GM19035 (cell line): ENCODE data around the gene PHF8.

ENCODE experiments used
- ATAC-seq: cut with Tn5 transposase; IDR thresholded peaks from one replicate; pipeline ENCODE4 v1.9.1; 2021; ENCODE audit not compliant: unreplicated experiment

PHF8 gene

DNA sequence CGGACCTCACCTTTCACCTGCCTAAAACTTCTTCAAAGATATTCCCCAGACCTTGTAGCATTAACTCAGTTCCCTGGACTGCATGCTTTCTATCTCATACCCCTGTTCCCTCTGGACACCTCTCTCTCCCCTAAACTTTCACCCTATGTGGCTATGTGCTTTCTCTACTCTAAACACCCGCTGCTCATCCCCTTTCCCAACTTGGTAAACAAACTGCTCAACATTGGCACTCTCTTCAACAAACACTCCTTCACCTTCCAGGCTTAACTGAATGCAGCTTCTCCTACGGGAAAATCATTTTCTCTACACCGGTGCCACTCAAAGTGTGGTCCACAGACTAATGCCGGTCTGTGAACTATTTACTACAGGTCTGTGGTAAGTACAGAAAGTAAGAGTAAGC is 19.9 kb downstream of the PHF8 start:
- no peak for ATAC-seq

DNA sequence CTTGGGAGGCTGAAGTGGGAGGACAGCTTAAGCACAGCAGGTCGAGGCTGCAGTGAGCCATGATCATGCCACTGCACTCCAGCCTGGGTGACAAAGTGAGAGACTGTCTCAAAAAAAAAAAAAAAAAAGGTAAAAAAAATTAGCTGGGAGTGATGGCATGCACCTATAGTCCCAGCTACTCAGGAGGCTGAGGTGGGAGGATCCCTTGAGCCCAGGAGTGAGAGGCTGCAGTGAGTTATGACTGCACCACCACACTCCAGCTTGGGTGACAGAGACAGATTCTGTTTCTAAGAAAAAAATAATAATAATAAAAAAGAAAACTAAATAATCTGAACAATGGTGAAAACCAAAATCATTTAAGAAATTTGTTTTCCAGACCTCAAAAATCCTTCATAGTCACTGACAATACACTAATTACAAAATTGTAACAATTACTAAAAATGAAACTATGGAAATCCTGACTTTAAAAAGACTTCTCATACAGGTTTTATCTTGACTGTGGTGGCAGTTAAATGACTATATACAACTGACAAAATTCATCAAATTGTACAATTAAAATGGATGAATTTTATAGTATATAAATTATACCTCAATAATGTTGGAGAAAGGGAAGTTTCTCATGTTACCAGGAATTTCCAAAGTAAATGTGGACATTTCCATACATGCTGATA is 31.3 kb downstream of the PHF8 start:
- ATAC-seq: no peak

DNA sequence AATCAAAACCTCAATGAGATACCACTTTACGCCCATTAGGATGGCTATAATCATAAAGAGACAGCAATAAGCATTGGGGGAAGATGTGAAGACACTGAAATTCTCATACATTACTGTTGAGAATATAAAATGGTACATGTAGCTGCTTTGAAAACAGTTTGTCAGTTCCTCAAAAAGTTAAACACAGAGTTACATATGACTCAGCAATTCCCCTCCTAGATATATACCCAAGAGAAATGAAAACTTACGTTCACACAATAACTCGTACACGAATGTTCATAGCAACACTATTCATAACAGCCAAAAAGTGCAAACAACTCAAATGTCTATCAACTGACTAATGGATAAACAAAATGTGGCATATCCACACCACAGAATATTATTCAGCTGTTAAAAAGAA is 36.6 kb downstream of the PHF8 start:
- no peak for ATAC-seq

DNA sequence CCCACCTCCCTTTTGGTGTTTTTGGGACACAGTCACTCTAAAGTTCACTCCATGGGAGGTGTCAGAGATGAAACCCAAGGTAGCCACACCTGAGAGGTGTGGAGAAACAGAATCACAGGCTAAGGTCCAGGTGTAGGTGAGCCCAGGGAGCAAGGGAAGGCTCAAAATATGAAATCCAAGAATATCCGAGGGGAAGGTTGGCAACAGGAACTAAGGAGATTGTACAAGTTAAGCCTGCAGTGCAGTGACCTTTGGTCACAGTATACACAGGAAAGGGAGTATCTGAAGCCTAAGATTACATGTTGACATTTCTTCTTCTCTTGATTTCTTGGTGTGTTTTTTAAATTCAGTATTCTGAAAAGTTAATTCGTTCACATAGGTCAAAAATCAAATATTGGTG is 46.5 kb downstream of the PHF8 start:
- ATAC-seq: no peak

DNA sequence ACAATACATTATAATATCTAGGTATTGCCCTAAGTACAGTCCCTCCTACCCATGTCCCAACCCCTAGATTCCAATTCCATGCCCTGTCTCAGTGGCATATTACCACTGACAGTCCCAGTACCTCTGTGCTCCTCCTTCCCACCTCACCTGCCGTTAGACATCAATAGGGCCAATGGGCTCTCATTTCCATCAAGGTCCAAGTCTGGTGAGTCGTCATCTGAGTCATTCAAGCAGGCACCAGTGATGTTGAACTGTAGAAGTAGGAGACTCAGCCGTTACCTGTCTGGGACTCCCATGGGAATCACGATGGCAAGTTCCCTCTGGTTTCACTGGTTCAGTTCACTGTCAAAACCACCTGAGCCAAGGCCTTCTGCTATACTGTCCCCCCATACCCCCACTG is 51.7 kb downstream of the PHF8 start:
- no peak for ATAC-seq

DNA sequence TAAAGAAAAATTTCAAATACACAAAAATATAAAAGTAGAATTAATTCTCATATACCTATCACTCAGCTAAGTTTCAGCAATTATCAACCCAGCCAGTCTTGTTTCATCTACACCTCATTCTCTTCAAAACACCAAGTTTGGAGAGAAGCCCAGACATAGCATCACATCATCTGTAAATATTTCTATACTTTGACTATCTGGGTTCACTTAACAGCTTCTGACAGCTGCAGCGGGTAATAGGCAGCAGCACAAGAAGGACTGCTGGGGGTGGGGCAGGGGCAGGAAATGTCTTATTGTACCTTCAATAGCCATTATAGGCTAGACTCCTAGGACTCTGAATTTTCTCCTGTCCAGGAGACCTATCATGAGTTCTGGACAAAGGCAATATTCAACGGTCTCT is 54.1 kb downstream of the PHF8 start:
- ATAC-seq: no peak

DNA sequence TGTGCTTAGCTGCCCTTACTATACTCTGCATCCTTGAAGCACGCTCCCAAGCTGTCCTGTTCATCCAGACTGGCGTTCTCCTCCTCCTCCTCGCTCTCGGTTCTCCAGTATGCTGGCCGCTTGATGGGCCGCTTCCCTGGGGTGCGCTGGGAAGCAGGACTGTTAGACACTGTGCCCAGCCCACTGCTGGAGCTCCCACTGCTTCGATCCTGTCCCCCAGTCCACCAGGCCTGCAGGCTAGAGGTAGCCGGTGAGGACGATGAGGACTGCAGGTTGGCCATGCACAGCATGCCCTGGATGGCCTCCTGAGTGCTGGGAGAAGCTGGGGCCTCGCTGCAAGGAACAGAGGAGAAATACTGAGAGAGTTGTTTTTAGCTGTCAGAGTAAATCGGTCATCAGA is 59.4 kb downstream of the PHF8 start:
- ATAC-seq: no peak

DNA sequence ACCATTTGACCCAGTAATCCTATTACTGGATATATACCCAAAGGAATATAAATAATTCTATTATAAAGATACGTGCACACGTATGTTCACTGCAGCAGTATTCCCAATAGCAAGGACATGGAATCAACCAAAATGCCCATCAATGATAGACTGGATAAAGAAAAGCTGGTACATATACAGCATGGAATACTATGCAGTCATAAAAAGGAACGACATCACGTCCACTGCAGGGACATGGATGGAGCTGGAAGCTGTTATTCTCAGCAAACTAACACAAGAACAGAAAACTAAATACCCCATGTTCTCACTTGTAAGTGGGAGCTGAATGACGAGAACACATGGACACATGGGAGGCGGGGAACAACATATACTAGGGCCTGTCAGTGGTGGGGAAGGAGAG is 69.7 kb downstream of the PHF8 start:
- ATAC-seq: no peak

DNA sequence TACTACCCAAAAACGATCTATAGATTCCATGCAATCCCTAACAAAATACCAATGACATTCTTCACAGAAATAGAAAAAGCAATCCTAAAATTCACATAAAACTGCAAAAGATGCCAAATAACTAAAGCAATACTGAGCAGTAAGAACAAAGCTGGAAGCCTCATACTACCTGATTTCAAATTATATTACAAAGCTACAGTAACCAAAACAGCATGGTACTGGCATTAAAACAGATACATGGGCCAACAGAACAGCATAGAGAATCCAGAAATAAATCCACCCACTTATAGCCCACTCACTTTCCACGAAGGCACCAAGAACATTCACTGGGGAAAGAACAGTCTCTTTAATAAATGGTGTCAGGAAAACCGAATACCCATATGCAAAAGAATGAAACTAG is 74.7 kb downstream of the PHF8 start:
- ATAC-seq: no peak

DNA sequence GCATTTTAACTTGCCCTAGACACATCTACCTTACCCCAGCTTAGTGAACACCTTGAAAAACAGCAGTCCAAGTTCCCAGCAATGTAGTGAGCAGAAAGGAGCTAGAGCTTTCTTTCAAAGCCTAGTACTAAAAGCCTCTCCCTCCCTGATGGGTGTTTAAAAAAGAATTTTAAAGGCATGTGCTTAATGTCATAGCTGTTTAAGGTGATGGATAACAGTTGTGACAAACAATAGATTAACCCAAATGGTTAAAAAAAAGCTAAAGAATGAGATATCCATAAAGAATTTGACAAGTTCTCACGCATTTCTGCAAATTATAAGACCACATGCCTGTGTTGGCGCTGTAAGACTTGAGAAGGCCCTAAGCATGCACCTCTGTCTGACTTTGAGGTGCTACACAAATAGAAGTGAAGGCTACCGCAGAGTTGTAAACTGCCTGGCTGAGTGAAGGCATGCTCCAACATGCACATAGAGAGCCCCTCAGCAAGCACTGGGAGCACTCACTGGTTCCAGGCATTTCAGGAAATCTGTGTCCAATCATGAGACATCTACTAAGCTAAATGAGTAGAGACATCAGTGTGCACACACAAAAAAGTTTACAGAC is 94.0 kb downstream of the PHF8 start:
- no peak for ATAC-seq

DNA sequence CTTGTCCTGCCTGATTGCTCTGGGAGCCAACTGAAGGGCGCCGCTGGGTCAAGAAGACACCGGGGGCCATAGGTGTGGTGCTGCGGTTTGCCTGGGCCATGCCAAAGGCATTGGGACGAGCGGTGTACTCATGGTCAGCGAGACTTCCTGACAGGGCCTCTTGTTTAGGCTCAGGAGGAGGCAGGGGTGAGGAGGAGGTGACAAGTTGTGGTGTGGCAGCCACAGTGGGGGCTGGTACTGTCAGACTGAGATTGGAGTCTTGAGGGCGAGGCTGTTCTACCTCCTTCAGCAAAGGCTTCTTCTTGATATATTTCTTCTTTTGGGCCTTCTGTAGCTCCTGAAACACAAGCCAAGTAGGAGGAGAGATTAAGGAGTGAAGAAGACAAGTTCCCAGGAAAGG is 104.1 kb downstream of the PHF8 start:
- no peak for ATAC-seq

DNA sequence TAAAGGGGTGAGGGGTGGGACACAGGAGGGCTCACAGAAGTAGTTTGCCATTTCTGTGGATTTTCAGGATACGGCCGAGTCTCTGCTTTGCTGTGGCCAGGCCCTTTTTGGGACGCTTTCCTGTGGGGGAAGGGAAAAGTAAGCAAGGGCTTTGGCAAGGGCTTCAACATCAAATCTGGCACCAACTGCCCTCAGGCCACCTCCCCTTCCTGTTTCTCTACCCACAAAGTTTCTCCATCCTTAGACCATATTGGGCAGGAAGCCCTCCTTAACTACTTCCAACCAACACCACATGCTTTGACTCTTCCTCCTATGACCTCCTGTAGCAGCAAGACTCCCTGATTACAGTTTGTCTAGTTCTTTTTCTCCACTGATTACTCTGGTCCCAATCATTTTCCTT is 105.1 kb downstream of the PHF8 start:
- ATAC-seq: no peak

DNA sequence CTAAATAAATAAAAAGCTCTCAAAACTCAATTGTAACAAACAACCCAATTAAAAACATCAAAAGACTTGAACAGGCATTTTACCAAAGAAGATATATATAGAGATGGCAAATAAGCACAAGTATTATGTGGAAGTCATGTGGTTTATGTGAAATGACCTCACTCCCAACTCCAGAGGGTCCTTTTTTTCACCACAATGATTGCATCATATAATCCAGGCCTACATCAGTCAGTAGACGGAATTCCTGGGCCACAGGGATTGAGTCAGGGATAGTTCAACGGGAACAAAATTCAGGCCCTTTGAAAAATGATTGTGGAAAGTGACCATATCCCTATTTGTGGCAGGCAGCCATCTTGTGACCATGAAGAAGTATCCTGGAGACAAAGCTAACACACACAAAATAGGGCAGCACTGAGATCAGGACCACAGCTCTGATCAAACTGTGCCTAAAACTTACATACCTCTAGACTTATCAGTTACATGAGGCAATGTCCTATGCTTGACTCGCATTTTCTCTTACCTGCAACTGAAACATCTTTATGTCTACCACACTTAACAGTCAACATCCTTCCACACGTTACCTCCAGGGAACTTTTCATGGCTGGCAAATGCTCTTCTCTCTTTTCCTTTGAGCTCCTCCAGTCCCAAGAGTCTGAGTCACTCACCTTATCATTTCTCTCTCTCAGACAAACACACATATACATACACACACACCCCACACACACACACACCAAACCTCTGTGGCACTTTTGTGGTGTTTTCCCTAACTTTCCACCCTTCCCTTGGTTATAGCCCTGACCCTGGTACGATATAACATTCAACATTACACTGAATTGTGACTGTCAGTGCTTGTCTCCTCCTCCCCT is 113.5 kb downstream of the PHF8 start:
- no peak for ATAC-seq

DNA sequence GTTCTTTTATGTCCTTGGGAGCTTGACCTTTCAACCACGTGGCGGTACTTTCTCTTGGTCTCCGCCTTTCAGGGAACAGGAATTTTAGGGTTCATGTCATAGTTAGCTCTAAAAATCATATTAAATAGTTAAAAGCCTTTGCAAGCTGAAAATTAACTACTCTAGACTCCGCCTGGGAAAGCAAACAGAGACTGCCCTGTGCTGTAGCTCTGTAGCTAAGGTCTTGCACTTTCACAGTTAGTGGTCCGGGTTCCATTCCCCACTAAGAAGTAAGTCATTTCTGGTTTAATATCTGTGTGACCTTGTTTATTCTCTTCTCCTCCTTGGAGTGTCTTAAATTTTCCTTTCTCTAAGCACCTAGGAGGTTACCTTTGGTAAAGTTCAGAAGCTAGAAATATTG is 118.2 kb downstream of the PHF8 start:
- no peak for ATAC-seq

DNA sequence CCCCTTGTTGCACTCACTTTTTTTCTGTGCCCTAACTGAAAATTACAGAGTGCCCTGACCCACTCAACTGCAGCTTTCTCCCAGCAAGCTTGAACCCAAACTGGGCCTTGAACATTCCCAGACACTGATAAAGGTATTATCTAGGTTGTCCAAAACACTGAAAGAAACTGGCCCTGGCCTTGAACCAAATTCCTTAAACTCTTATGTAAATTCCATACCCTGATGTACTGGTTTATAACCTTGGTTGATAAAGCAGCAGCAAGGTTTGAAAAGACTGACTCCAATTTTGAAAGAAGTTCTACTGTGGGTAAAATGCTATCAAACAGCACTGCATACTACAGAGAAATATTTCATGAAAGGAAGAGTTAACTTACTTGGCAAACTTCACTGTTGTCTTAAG is 125.6 kb downstream of the PHF8 start:
- no peak for ATAC-seq

DNA sequence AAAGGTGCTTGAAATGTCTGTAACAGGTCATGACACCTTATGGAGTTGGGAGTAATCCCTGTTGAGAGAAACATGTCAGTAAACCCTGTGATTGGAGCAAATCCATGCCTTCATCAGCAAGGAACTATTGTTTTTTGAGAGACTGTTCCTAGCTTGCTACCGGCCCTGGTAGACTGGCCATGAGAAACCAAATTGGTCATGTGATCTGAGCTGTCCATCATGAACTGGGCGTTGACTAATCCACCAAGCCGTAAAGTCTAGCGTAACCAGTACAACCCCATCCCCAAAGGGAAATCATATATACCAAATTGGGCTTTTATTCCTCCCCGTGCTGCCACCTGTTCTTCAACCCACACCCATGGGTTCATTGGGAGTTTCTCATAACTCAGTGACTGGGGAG is 143.7 kb downstream of the PHF8 start:
- no peak for ATAC-seq

DNA sequence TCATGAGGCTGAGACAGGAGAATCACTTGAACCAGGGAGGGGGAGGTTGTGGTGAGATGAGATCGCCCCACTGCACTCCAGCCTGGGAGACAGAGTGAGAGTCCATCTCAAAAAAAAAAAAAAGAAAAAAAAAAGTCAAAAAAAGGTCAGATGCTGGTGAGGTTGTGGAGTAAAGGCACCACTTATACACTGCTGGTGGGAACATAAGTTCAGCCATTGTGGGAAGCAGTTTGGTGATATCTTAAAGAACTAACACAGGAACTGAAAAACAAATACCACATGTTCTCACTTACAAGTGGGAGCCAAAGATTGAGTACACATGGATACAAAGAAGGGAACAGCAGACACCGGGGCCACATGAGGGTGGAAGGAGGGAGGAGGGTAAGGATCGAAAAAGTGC is 149.0 kb downstream of the PHF8 start:
- no peak for ATAC-seq
